GM21737 (cell line): ENCODE measurements around the gene CMPK2.

Source experiments
- ATAC-seq: cut with Tn5 transposase; IDR thresholded peaks from one replicate; pipeline ENCODE4 v1.9.1; 2021; ENCODE audit warnings: mild to moderate bottlenecking, moderate library complexity; ENCODE audit not compliant: unreplicated experiment

Gene CMPK2

GRCh38 chr2:6813573-6813972, 52.1 kb downstream of the CMPK2 start:
- no peak for ATAC-seq

DNA sequence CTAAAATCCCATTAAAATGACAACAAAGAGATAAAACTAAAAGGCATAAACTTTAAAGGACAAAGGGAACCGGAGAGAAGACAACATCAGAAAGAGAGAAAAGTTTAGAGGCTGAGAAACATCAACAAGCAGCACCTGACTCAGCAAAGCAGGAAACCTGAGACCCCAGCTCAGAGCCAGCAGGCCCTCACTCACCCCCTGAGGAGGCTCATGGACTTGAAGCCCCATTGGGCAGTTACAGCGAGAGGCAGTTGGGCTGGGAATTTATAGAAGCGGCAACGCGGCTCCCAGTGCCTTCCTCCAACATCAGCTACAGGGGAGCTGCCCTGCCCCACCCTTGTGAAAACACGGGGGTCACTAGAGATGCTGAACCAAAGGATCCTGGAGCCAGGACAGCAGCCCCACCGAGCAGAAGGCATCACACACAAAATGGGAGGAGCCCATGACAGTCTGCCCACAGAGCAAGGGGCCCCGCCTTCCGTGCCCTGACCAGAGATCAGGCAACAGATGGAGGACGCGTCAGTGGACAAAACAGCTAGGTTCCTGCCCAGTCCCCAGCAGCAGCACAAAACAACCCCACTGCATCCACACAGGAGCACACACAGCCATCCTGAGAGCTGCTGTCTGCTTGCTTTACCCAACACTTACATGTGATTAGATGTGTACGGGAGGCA, 52.7 kb downstream of the CMPK2 start:
- no peak for ATAC-seq

DNA sequence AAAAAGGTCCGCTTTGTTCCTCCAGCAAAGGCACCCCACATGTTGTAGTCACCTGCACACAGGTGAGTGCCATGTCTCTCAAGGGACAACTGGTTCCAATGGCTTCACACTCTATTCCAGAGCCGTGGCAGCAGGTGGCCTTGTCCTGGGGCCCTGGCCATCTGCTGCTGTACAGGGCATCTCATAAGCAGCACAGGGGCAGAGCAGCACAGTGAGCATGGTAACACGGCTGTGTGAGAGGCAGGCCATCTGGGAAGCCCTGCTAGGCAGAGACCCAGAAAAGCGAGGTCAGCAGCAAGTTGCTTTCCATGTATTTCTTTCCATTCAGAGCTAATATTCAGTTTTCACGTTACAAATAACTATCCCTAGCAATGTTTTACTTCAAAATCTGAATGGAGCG, 54.7 kb downstream of the CMPK2 start:
- ATAC-seq, result no peak

- ATAC-seq, result no peak
Measured at GRCh38 chr2:6808426-6808825, 57.3 kb downstream of the CMPK2 start.

DNA sequence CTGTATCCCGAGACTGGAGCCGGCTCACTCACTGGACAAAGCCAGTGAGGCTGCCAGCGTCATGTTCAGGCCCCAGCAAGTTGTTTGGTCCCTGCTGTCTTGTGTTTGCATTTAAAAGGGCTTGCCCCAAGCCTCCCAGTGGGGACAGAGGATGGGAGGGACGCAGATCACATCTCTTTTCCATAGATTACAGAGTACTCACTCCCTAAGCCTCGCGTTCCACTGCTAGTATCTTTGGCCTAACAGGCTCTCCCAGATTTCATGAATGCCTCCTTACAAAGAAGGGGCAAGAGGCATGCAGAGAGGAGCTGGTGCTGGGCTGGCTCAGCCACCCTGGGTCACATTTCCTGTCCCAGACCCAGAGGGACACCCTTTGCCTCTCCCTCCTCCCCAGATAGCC, 59.1 kb downstream of the CMPK2 start:
- no peak for ATAC-seq

GRCh38 chr2:6800553-6800952, 65.2 kb downstream of the CMPK2 start:
- ATAC-seq, result no peak
